SK-N-SH treated with all-trans-retinoic acid at 6 μM for 48 hours (cell line): ENCODE data around the gene FCF1.

Source experiments
- ATAC-seq: fragments of 200-7000 bp; cut with Tn5 transposase; 3 replicates; pipeline ENCODE4 v1.9.1; 2020; ENCODE audit warnings: mild to moderate bottlenecking, moderate library complexity
- ARNTL ChIP-seq: fragments of 450-650 bp; formaldehyde crosslinking; IDR thresholded peaks from 2 replicates; pipeline ENCODE4 v1.5.0; 2020; ENCODE audit warnings: low read depth, mild to moderate bottlenecking, moderate library complexity, borderline replicate concordance
- BACH2 ChIP-seq: fragments of 250-450 bp; sonication (Bioruptor Pico); IDR thresholded peaks from 2 replicates; pipeline ENCODE4 v1.9.0; 2021; ENCODE audit warnings: mild to moderate bottlenecking, borderline replicate concordance
- CREB5 ChIP-seq: fragments of 250-450 bp; sonication (Bioruptor Pico); IDR thresholded peaks from 2 replicates; pipeline ENCODE4 v1.5.1; 2020; ENCODE audit warnings: low read depth, mild to moderate bottlenecking, moderate library complexity
- CSDC2 ChIP-seq: fragments of 250-450 bp; sonication (Bioruptor Pico); IDR thresholded peaks from 2 replicates; pipeline ENCODE4 v1.5.0; 2020; ENCODE audit warnings: mild to moderate bottlenecking, moderate library complexity
- CSRNP3 ChIP-seq: fragments of 250-450 bp; sonication (Bioruptor Pico); IDR thresholded peaks from 2 replicates; pipeline ENCODE4 v1.5.1; 2021; ENCODE audit warnings: mild to moderate bottlenecking, moderate library complexity
- ESRRG ChIP-seq: fragments of 250-450 bp; sonication (Bioruptor Pico); IDR thresholded peaks from 2 replicates; pipeline ENCODE4 v1.6.1; 2021; ENCODE audit warnings: mild to moderate bottlenecking
- GLIS3 ChIP-seq: fragments of 250-450 bp; sonication (Bioruptor Pico); IDR thresholded peaks from 2 replicates; pipeline ENCODE4 v1.5.0; 2020; ENCODE audit warnings: mild to moderate bottlenecking, moderate library complexity
- ISL1 ChIP-seq: fragments of 250-450 bp; sonication (Bioruptor Pico); IDR thresholded peaks from 2 replicates; pipeline ENCODE4 v2.1.2; 2022; ENCODE audit warnings: mild to moderate bottlenecking, moderate library complexity
- OSR1 ChIP-seq: fragments of 250-450 bp; sonication (Bioruptor Pico); IDR thresholded peaks from 2 replicates; pipeline ENCODE4 v1.8.0; 2022; ENCODE audit warnings: moderate library complexity, mild to moderate bottlenecking, inconsistent platforms
- PATZ1 ChIP-seq: fragments of 250-450 bp; sonication (Bioruptor Pico); IDR thresholded peaks from 2 replicates; pipeline ENCODE4 v1.8.0; 2020; ENCODE audit warnings: mild to moderate bottlenecking, moderate library complexity, borderline replicate concordance
- POU6F1 ChIP-seq: fragments of 250-450 bp; sonication (Bioruptor Pico); IDR thresholded peaks from 2 replicates; pipeline ENCODE4 v1.8.0; 2021; ENCODE audit warnings: low read depth, mild to moderate bottlenecking, moderate library complexity, borderline replicate concordance
- RARB ChIP-seq: fragments of 250-450 bp; sonication (Bioruptor Pico); IDR thresholded peaks from 2 replicates; pipeline ENCODE4 v1.8.0; 2021; ENCODE audit warnings: mild to moderate bottlenecking, moderate library complexity
- SNAI2 ChIP-seq: fragments of 250-450 bp; sonication (Bioruptor Pico); IDR thresholded peaks from 2 replicates; pipeline ENCODE4 v1.5.0; 2020; ENCODE audit warnings: mild to moderate bottlenecking, moderate library complexity
- TCF4 ChIP-seq: fragments of 250-450 bp; sonication (Bioruptor Pico); IDR thresholded peaks from 2 replicates; pipeline ENCODE4 v1.8.0; 2021; ENCODE audit warnings: mild to moderate bottlenecking, moderate library complexity, borderline replicate concordance
- TOX ChIP-seq: fragments of 250-450 bp; sonication (Bioruptor Pico); IDR thresholded peaks from 2 replicates; pipeline ENCODE4 v1.8.0; 2021; ENCODE audit warnings: mild to moderate bottlenecking, moderate library complexity, borderline replicate concordance
- TSHZ2 ChIP-seq: fragments of 250-450 bp; sonication (Bioruptor Pico); IDR thresholded peaks from 2 replicates; pipeline ENCODE4 v1.5.0; 2020; ENCODE audit warnings: mild to moderate bottlenecking, moderate library complexity
- ZC3H10 ChIP-seq: fragments of 250-450 bp; sonication (Bioruptor Pico); IDR thresholded peaks from 2 replicates; pipeline ENCODE4 v1.5.1; 2021; ENCODE audit warnings: mild to moderate bottlenecking, moderate library complexity
- ZFP30 ChIP-seq: fragments of 450-650 bp; formaldehyde crosslinking; IDR thresholded peaks from 2 replicates; pipeline ENCODE4 v1.5.0; 2022; ENCODE audit warnings: mild to moderate bottlenecking, moderate library complexity
- ZNF565 ChIP-seq: fragments of 450-650 bp; formaldehyde crosslinking; conservative IDR thresholded peaks from 2 replicates; pipeline ENCODE4 v1.5.0; 2020; ENCODE audit warnings: low read depth, mild to moderate bottlenecking, moderate library complexity
- ZNF70 ChIP-seq: fragments of 450-650 bp; formaldehyde crosslinking; IDR thresholded peaks from 2 replicates; pipeline ENCODE4 v1.5.0; 2020; ENCODE audit warnings: mild to moderate bottlenecking, moderate library complexity
- ZNF8 ChIP-seq: fragments of 450-650 bp; formaldehyde crosslinking; IDR thresholded peaks from 2 replicates; pipeline ENCODE4 v1.5.0; 2020; ENCODE audit warnings: mild to moderate bottlenecking, moderate library complexity

Gene FCF1

GRCh38 chr14:74710480-74710879, 2.5 kb upstream of the FCF1 start:
- no peak for TF ChIP-seq BACH2
- TF ChIP-seq TSHZ2 (CRISPR knock-in tag) = no peak
- TF ChIP-seq POU6F1 (CRISPR knock-in tag) = no peak
- no peak for TF ChIP-seq ZNF8
- no peak for TF ChIP-seq GLIS3
- TF ChIP-seq ZNF70 = no peak
- no peak for TF ChIP-seq SNAI2 (CRISPR knock-in tag)
- TF ChIP-seq OSR1 (CRISPR knock-in tag) = no peak
- TF ChIP-seq CREB5 (CRISPR knock-in tag) = no peak
- no peak for TF ChIP-seq PATZ1
- ATAC-seq = no peak

GRCh38 chr14:74711651-74712050, 1.3 kb upstream of the FCF1 start:
- no peak for TF ChIP-seq BACH2
- TF ChIP-seq ESRRG (CRISPR knock-in tag) = no peak
- TF ChIP-seq POU6F1 (CRISPR knock-in tag) = no peak
- no peak for TF ChIP-seq ISL1
- no peak for TF ChIP-seq ARNTL
- TF ChIP-seq TCF4 = no peak
- TF ChIP-seq CSRNP3 (CRISPR knock-in tag) = no peak
- TF ChIP-seq CREB5 (CRISPR knock-in tag) = no peak
- no peak for TF ChIP-seq ZNF8
- no peak for TF ChIP-seq ZNF565 (CRISPR knock-in tag)
- no peak for TF ChIP-seq OSR1 (CRISPR knock-in tag)
- TF ChIP-seq TOX = no peak
- TF ChIP-seq CSDC2 (CRISPR knock-in tag) = no peak
- no peak for TF ChIP-seq RARB (CRISPR knock-in tag)
- TF ChIP-seq ZFP30 (CRISPR knock-in tag) = no peak
- no peak for TF ChIP-seq PATZ1
- TF ChIP-seq SNAI2 (CRISPR knock-in tag) = no peak
- TF ChIP-seq TSHZ2 (CRISPR knock-in tag) = no peak
- TF ChIP-seq ZC3H10 (CRISPR knock-in tag) = no peak
- ATAC-seq = no peak
